GM23338 (cell line): Measurements from ENCODE around the gene CACNA1F.

Experiments
- CTCF ChIP-seq, 2 experiments: fragments of 200-600 bp in 1 of 2; sonication (generic) in 1 of 2; conservative IDR thresholded peaks; 2 replicates each; pipeline versions ENCODE4 v1.5.1 to v1.6.1; 2016 to 2017; ENCODE audit warnings: antibody characterized with exemption in 2 of 2, low read depth in 2 of 2, mild to moderate bottlenecking in 2 of 2, moderate library complexity in 1 of 2
- EZH2 ChIP-seq: fragments of 200-600 bp; sonication (generic); IDR thresholded peaks from one replicate; pipeline ENCODE4 v1.8.0; 2017; ENCODE audit warnings: antibody characterized with exemption, mild to moderate bottlenecking, low read depth; ENCODE audit not compliant: unreplicated experiment
- EZH2phosphoT487 ChIP-seq: fragments of 200-600 bp; sonication (generic); IDR thresholded peaks from one replicate; pipeline ENCODE4 v1.8.1; 2018; ENCODE audit warnings: antibody characterized with exemption; ENCODE audit not compliant: unreplicated experiment
- JUNB ChIP-seq: IDR thresholded peaks from one replicate; pipeline ENCODE4 v1.6.1; 2016; ENCODE audit warnings: antibody characterized with exemption; ENCODE audit not compliant: unreplicated experiment
- POLR2AphosphoS5 ChIP-seq: IDR thresholded peaks from 2 replicates; pipeline ENCODE4 v1.6.1; 2016; ENCODE audit warnings: antibody characterized with exemption, low read depth

- no peak for TF ChIP-seq CTCF (conservative IDR thresholded peaks at IDR 0.05; ENCODE audit: low read depth in 2 of 2)
- no peak for TF ChIP-seq JUNB
- no peak for TF ChIP-seq EZH2phosphoT487
- no peak for TF ChIP-seq POLR2AphosphoS5
- TF ChIP-seq EZH2, result no peak
Measured at GRCh38 chrX:49203536-49203935, 29.6 kb downstream of the CACNA1F start.
